GM18868 (cell line): Measurements from ENCODE around the gene JUN.

ENCODE experiments used
- ATAC-seq: cut with Tn5 transposase; IDR thresholded peaks from one replicate; pipeline ENCODE4 v1.9.1; 2021; ENCODE audit warnings: mild to moderate bottlenecking, moderate library complexity; ENCODE audit not compliant: unreplicated experiment

Gene JUN

GRCh38 chr1:58784758-58785441, 1.1 kb upstream of the JUN start:
- ATAC-seq = peak; percentile 10

GRCh38 chr1:58783090-58783992, 506 bp downstream of the JUN start:
- ATAC-seq = peak; percentile 4

DNA sequence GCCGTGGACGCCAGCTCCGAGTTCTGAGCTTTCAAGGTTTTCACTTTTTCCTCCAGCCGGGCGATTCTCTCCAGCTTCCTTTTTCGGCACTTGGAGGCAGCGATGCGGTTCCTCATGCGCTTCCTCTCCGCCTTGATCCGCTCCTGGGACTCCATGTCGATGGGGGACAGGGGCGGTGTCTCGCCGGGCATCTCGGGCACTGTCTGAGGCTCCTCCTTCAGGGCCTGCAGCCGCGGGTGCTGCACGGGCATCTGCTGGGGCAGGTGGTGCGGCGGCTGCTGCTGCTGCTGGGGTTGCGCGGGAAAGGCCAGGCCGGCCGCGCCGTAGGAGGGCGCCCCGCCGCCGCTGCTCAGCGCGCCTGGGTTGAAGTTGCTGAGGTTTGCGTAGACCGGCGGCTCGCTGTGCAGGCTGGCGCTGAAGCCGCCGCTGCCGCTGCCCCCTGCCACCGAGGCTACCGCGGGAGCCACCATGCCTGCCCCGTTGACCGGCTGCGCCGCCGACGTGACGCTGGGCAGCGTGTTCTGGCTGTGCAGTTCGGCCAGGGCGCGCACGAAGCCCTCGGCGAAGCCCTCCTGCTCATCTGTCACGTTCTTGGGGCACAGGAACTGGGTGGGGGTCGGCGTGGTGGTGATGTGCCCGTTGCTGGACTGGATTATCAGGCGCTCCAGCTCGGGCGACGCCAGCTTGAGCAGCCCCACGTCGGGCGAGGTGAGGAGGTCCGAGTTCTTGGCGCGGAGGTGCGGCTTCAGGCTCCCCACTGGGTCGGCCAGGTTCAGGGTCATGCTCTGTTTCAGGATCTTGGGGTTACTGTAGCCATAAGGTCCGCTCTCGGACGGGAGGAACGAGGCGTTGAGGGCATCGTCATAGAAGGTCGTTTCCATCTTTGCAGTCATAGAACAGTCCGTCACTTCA, 1.4 kb downstream of the JUN start:
- ATAC-seq = peak; percentile 13

GRCh38 chr1:58781541-58782177, 2.2 kb downstream of the JUN start:
- no peak for ATAC-seq

- ATAC-seq = no peak
These were observed 2.9 kb downstream of the JUN start for GRCh38 chr1:58780836-58781452.

GRCh38 chr1:58780411-58780810, 3.4 kb downstream of the JUN start:
- no peak for ATAC-seq

GRCh38 chr1:58779801-58780382, 4.0 kb downstream of the JUN start:
- no peak for ATAC-seq

DNA sequence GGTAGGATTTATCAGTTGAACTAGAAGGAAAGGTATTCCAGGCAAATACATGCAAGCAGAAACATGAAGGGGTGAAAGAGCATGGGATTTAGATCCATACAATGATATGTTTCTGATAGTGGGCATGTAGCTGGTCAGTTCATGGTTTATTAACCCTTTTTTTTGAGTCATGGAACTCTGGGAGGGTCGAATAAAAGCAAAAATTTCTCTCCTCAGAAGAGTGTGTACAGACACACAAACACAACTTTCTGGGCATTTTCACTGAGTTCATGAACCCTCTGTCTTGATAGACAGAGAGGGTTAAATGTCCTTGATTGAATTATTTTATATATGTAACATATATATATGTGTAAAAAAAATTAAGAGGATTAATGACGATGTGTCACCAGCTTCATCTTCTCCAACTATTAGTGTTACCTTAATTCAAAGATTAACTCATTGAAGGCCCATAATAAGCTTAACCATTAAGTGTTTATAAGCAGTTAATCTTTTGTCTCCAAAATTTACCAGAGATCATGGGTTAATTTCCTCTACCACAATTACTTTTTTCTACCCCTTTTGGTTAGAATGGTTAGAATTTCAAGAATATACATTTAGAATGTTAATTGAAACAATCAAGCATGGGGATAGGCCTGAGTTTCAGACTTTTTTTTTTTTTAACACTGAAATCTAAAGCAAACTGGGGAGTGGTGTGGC, 4.6 kb downstream of the JUN start:
- no peak for ATAC-seq

- no peak for ATAC-seq
These were observed 5.4 kb downstream of the JUN start for GRCh38 chr1:58778385-58779000.

GRCh38 chr1:58774027-58774426, 9.8 kb downstream of the JUN start:
- ATAC-seq = no peak

GRCh38 chr1:58773406-58773840, 10.4 kb downstream of the JUN start:
- peak; percentile 84 for ATAC-seq

GRCh38 chr1:58769809-58770320, 14.0 kb downstream of the JUN start:
- ATAC-seq = no peak

DNA sequence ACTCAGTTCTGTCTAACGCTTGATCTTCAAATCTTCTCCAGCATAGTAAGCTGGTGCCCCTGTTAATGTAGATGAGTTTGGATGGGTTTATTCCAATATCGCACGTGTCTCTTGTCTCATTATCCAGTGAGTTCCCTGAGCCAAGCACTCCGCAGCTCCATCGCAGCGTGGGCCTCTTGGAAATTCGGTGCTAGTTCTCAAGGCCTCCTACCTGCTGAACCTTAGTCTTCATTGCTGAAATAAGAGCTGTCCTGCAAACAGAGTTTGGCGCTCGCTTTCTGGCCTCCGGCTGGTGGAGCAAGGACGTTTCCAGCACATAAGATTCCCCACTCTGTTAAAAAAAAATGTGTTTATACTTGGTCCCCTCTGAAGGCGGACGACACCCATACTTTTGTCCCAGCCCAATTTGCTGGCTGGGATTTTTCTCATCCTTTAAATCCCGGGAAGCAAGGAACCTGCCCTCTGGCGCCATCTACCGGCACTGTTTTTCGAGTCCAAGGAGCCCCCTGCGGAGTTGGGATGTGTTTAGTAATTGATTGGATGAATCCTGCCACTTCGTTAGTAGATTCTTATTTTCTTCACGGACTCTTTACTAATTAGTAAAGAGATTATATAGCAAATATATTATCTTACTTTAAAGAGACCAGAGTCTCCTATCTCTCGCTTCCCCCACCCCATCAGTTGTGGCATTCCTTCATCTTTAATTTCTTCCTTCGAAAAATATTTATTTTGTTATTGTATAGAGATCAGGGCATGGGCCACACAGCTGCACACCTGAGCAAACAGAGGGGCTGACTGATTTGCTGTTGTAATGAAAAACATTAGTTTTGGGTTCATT, 14.7 kb downstream of the JUN start:
- no peak for ATAC-seq

DNA sequence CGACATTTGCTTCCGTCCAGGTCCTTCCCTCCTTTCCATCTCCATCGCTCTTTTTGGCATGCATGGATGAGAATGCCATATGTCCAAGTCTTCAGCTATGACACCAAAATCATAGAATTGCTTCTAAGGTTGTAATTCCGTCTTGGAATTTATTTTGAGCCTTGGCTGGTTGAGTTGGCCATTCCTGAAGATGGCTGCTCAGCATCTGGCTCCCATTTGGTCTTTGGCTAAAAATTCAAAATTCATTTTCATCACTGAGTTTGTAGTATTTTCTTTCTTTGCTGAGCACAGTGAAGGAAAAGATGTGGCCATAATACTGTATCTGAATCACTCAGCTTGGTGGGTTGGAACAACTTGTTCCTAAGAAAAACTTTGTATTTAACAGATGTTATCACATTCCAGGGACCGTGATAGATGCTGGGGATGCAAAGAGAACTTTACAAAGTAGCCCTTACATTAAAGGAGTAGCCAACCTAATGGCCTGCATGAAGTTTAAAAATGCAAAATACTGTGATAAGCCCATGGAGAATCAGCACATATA, 15.6 kb downstream of the JUN start:
- no peak for ATAC-seq

GRCh38 chr1:58767143-58767542, 16.7 kb downstream of the JUN start:
- ATAC-seq = no peak

- ATAC-seq = no peak
These were observed 18.4 kb downstream of the JUN start for GRCh38 chr1:58765441-58765840.

DNA sequence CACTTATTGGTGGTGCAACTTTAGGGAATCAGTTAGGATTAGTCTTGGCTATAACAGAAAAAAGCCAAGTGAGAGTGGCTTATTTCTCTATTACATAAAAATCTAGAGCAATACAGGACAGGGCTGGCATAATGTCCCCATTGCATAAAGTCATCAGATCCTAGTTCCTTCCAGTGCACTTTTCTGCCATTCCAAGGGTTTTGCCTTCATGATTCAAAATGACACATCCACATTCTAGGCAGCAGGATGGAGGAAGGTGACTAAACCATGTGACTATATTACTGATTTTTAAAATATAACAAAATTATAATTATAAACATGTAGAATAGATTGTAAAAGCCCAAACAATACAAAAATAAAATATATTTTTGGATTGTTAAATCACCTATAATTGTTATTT, 18.8 kb downstream of the JUN start:
- no peak for ATAC-seq
